Superior temporal gyrus (tissue), 1 donor: ENCODE measurements around the gene TNFRSF21.
"Not testable (repeated sequence)": the region's sequence is repeated elsewhere in the genome, so short reads cannot be mapped to it uniquely, and the experiment has no call there.

Source experiments
- DNase-seq: peaks from one replicate; pipeline ENCODE4 v3.0.0-alpha.2; 2016; ENCODE audit errors: extremely low spot score

The TNFRSF21 gene

GRCh38 chr6:47252633-47253032 lies 57.1 kb downstream of the TNFRSF21 start:
- no peak for DNase-seq

DNA sequence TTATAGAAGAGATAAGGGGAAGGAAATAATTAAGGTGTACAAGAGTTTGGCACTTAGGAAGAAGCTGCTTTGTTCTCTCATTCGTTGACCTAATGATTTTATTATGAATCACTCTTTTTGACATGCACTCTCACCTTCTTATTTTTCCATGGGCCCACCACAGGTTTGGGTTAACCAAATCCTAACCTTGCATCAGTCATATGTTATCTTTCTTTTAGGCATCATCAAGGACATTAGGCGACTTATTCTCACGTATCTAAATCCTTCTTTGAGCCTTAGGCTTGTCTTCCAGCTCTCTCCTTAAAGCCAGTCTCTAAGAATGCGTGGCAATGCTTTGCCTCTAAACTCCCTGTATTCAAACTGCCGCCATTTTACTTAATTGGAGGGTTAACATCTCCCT lies 58.3 kb downstream of the TNFRSF21 start:
- no peak for DNase-seq

DNA sequence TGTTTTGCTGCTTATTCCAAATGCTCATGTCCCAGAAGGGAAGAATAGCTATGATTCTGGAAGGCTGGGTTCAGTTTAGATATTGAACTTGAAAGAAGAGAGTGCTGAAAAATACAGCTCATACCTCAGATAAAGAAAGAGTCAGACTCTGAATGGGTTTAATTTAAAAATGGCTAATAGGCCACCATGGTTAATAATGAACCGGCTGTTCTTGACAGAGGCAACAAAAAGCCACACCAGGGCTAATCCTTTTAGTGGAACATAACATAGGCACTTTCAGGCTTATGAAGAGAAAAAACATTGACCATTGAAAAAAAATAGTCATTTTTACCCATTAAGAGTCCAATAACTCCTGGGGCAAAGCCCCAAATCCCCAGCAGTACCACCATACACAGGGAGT lies 59.4 kb downstream of the TNFRSF21 start:
- no peak for DNase-seq

DNA sequence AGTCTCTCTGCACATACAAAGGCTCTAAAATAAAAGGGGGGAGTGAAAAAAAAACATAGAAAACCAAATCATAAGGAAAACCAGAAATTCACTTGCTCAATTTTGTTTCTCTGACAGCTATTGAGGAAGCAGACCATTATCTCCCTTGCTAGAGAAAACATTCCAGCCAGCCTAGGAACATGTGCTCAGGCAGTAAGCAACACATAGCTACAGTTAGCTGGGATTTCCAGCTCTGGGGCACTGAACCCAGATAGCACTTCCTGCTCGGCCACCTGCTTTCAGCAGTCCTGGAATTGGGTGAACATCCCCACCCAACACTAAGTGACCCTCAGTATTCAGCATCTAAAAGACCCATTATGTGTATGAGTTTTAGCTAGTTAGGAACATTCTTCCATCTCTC lies 61.3 kb downstream of the TNFRSF21 start:
- no peak for DNase-seq

DNA sequence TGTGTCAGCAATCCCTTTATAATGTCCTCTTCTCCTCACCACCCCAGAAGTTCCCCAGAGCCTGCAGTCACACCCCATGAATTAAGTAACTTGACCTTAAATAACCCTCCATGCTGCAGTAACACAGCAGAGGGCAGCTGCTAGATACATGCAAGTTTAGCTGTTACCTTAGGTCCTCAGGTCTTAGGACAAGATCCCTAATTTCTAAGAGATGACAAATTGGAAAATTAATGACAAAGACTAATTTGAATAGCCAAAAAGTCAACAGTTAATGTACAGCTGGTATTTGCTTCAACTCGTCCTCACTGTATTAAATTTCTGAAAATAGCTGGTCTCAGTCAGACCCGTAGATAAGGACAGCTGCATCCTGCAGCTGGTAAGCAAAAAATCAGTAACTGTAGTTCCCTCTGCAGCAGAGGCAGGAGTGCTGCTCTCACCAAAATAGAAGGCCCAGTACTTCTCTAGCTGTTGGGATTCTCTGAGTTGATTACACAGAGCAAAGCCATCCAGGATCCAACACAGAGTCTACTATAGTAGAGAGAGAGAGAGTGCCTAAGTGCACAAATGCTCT lies 62.4 kb downstream of the TNFRSF21 start:
- peak; percentile 67 for DNase-seq

DNA sequence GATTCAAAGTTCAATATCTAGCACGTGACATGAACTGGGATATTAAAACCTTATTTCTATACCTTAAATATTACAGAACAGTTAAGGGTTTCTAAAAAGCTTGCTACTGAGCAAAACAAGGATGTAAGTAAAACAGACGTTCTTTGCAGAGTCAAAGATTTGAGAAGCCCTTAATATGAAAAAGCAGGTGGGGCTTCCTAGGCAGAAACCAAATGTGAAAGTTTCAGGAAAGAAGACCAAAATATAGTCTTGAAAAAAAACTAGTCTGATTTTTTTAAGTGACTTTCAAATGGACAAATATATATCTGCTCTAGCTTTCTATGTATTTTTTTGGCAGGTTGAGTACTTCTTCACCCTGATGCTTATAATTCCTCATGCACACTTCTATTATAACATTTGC lies 63.2 kb downstream of the TNFRSF21 start:
- DNase-seq, result no peak

- DNase-seq, result no peak
Measured at GRCh38 chr6:47245745-47246371, 63.8 kb downstream of the TNFRSF21 start.

- peak; percentile 59 for DNase-seq
Measured at GRCh38 chr6:47242483-47243386, 67.0 kb downstream of the TNFRSF21 start.

DNA sequence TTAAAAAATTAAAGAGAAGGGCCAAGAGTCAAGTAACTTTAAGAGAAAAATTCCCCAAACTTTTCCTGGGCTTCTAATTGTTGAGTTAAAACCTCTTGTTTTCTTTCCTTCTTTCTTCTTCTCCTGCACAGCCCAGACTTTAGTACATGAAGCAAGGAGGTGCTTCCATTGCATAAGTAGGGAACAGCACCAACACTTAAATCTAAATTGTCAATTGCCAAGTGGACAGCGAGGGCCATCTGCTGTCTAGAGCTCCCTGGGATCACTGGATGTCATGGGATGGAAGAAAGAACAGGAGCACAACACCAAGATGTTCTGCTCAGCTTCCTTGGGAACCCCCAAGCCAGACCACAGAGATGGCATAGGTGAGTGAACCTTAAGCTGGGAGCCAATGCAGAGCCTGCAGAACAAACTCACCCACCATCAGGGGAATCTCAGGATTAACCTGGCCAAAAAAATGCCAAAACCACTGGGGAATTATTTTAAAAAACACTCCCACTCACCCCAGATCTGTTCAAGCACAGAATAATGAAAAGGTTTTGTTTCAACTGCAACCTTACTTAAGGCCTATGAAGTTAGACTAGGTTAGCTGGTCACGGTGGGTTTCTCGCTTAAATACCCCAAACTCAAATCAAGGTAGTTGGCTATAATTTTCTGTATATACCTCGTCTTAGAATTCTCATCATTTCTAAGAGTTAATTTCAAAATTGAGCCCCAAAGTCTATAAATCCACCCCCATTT lies 67.8 kb downstream of the TNFRSF21 start:
- no peak for DNase-seq

DNA sequence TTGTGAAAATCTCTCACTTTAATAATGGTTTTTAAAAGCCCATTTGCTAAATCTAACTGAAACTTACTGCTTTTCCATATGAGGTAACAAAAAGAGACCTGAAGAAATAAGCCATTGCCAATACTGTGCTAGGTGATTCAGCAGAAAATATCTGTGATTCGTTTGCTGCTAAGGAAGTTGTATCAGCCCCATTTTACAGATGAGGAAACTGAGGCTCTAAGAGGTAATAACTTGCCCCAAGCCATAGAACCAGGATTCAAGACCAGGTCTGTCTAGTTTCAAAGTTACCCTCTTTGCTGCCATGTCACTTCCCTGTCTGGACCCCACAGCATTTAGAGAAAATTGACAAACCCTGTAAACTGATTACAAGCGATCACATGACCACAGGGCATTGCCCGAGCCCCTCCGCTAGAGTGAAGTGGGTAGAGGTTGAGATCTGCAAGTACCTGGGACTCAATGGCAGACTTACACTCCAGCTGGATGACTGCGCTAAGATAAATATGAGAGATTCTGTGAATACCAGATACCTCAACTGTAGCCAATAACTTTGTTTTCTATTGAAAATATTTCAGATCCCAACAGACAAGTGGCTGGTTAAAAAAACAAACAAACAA lies 69.3 kb downstream of the TNFRSF21 start:
- no peak for DNase-seq

- peak; percentile 45 for DNase-seq
Measured at GRCh38 chr6:47239546-47239945, 70.2 kb downstream of the TNFRSF21 start.

DNA sequence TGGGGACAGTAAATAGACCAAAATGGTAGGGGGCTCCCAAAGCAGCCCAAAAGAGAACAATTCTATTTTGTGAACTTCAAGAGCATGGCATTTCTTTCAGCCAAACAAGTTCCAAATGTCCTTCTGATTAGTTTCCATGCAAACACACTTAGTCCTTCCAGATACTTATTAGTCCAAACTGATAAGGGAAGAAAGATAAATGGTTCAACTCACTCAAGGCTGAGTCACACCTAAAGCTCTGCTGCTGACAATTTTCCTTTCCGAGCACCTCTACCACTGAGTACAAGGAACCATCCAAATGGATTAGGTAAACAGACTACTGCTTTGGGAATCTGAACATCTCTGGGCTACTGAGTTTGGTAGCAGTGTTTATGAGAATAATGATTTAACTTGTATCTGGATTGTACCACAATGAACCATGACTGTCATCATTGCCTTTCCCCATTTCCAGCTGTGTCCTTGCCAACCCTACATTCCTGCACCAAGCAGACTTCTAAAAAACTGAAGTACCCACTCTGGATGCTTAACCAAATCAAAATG lies 71.2 kb downstream of the TNFRSF21 start:
- DNase-seq, result no peak

DNA sequence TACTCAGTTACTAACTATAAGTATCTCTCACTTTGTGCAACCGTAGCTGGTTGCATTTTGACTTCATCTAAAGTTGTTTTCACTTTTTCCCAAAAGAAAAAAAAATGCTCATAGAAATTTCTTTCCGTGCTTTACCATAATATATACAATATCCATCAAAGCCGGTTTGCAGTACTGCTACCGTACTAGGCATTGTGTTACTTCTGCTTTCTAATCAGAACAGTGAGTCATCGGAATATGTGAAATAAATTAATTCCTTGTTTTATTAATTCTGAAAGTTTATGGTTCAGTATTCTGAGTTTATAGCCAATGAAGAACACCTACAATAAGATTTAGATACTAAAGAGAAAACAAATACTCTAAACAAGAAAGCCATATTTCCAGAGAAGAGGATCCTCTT lies 72.5 kb downstream of the TNFRSF21 start:
- DNase-seq, result no peak

GRCh38 chr6:47235964-47236760 lies 73.5 kb downstream of the TNFRSF21 start:
- DNase-seq, result peak; percentile 9

DNA sequence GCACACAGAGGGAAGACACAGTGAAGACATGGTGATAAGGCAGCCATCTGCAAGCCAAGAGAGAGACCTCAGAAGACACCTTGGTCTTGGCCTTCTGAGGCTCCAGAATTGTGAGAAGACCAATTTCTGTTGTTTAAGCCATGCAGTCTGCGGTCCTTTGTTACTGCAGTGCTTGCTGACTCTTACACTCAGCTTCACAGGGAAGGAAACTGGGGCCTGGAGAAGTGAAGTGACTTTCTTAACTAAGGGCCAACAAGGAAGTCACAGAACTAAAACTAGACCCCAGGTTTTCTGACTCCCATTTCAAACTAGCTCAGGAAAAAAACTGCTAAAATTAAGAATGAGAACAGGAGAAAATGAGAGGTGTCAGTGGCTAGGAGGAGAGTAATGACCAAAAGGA lies 74.3 kb downstream of the TNFRSF21 start:
- no peak for DNase-seq

GRCh38 chr6:47234266-47234933 lies 75.3 kb downstream of the TNFRSF21 start:
- no peak for DNase-seq

GRCh38 chr6:47231151-47231550 lies 78.6 kb downstream of the TNFRSF21 start:
- DNase-seq, result peak; percentile 3

DNA sequence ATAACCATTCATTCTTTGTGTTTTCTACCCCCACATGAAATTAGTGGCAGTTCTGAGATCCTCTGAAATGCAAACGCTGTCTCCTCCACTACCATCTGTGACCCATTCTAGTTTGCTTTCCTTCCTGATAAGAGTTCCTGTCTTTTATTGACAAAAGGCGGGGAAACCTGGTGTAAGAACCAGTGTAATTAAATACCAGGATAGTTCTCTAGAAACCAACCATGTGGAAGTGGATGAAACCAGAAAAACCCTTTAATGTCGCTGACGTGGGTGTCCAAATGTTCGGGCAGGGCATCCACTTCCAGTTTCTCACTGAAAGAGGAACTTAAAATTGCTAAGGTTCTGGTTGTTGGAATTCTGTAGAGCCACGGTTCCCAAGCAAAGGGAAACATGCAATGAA lies 79.1 kb downstream of the TNFRSF21 start:
- peak; percentile 13 for DNase-seq

- no peak for DNase-seq
Measured at GRCh38 chr6:47229255-47229654, 80.5 kb downstream of the TNFRSF21 start.

- DNase-seq, result not testable (repeated sequence)
Measured at GRCh38 chr6:47228093-47228492, 81.6 kb downstream of the TNFRSF21 start.
